GM08714 (cell line): ENCODE results near the gene ZNF223.

ENCODE experiments used
- H3K4me3 ChIP-seq: fragments of 200-500 bp; sonication (Bioruptor generic); 2 replicates; pipeline ENCODE4 v1.5.1; 2014; ENCODE audit warnings: mild to moderate bottlenecking, low read length, inconsistent platforms
- ZNF274 ChIP-seq: IDR thresholded peaks from 2 replicates; pipeline ENCODE4 v1.6.1; 2012; ENCODE audit warnings: mild to moderate bottlenecking, low read depth, low read length

Gene ZNF223

GRCh38 chr19:44042147-44042546 lies 9.7 kb upstream of the ZNF223 start:
- no peak overlapping the region for H3K4me3 ChIP-seq

GRCh38 chr19:44050740-44051649 lies 841 bp upstream of the ZNF223 start:
- H3K4me3 ChIP-seq: peak overlapping the region; percentile 79
- TF ChIP-seq ZNF274: no peak

More at GRCh38 chr19:44042147-44042546, 9.7 kb upstream of the ZNF223 start:
- no peak for TF ChIP-seq ZNF274

GRCh38 chr19:44055870-44056269 lies 4.0 kb downstream of the ZNF223 start:
- H3K4me3 ChIP-seq: no peak overlapping the region
- no peak for TF ChIP-seq ZNF274

GRCh38 chr19:44059229-44059628 lies 7.4 kb downstream of the ZNF223 start:
- no peak for TF ChIP-seq ZNF274
- H3K4me3 ChIP-seq: no peak overlapping the region

- H3K4me3 ChIP-seq: no peak overlapping the region
- TF ChIP-seq ZNF274: no peak
These were observed 9.2 kb downstream of the ZNF223 start for GRCh38 chr19:44061038-44061437.

- H3K4me3 ChIP-seq: no peak overlapping the region
- TF ChIP-seq ZNF274: no peak
These were observed 14.5 kb downstream of the ZNF223 start for GRCh38 chr19:44066305-44066704.

- no peak for TF ChIP-seq ZNF274
- no peak overlapping the region for H3K4me3 ChIP-seq
These were observed 17.6 kb downstream of the ZNF223 start for GRCh38 chr19:44069415-44069814.

GRCh38 chr19:44071824-44072542 lies 20.1 kb downstream of the ZNF223 start, which contains the start of gene ZNF284:
Gene ZNF284, plus strand, starts transcription at chr19:44072159. Its CDS starts 4,231 bp downstream, at chr19:44076390.
- TF ChIP-seq ZNF274: no peak
- H3K4me3 ChIP-seq: peak within 1 kb of the TSS; percentile 76

- TF ChIP-seq ZNF274: no peak
- H3K4me3 ChIP-seq: peak overlapping the region; percentile 76
These were observed 20.9 kb downstream of the ZNF223 start for GRCh38 chr19:44072543-44073401.

GRCh38 chr19:44076325-44076724 lies 24.5 kb downstream of the ZNF223 start:
- no peak for TF ChIP-seq ZNF274
- no peak overlapping the region for H3K4me3 ChIP-seq

- no peak overlapping the region for H3K4me3 ChIP-seq
- TF ChIP-seq ZNF274: no peak
These were observed 40.3 kb downstream of the ZNF223 start for GRCh38 chr19:44092108-44092507.

- no peak for TF ChIP-seq ZNF274
- H3K4me3 ChIP-seq: peak within 1 kb of the TSS; percentile 94
These were observed 42.3 kb downstream of the ZNF223 start, which contains the start of gene ZNF224 for GRCh38 chr19:44093931-44094765. Gene ZNF224, plus strand, starts transcription at chr19:44094361. Its CDS starts 3,513 bp downstream, at chr19:44097874.

GRCh38 chr19:44107751-44108150 lies 55.9 kb downstream of the ZNF223 start:
- no peak overlapping the region for H3K4me3 ChIP-seq
- no peak for TF ChIP-seq ZNF274
